AG04450 (cell line): Measurements from ENCODE around the gene DNAH8. TPM values are rescaled to one million over a fixed set of nuclear protein-coding genes. Genes with fewer than 3 reads are reported as not detected.

Experiments
- CTCF ChIA-PET: fragments of 300-600, 350-600 bp; formaldehyde crosslinking; extraction: SDS; loops from one replicate; lab custom pipeline; 2022; ENCODE audit warnings: antibody characterized with exemption, inconsistent platforms; lab: Charles Lee
- POLR2A ChIA-PET: fragments of 350-600 bp; formaldehyde crosslinking; extraction: SDS; loops from one replicate; lab custom pipeline; 2021; ENCODE audit warnings: antibody characterized with exemption, inconsistent platforms; lab: Yijun Ruan, JAX
- DNase-seq: peaks from one replicate; pipeline ENCODE4 v3.0.0-alpha.2; 2011; ENCODE audit warnings: low read depth, low spot score
- H3K27ac ChIP-seq: one replicate; pipeline ENCODE4 v1.5.1; 2012; ENCODE audit warnings: low read depth, low read length, control low read depth
- H3K27me3 ChIP-seq: one replicate; pipeline ENCODE4 v1.6.0; 2012; ENCODE audit warnings: low read length; ENCODE audit not compliant: control insufficient read depth, insufficient read depth
- H3K4me3 ChIP-seq: 2 replicates; pipeline ENCODE4 v1.5.1; 2011; ENCODE audit warnings: mild to moderate bottlenecking, low read depth, low read length, control low read depth
- H3K9me3 ChIP-seq: 2 replicates; pipeline ENCODE4 v1.5.1; 2012; ENCODE audit warnings: low read length; ENCODE audit not compliant: control insufficient read depth, insufficient read depth
- CTCF ChIP-seq: IDR thresholded peaks from 2 replicates; pipeline ENCODE4 v1.5.1; 2011; ENCODE audit warnings: low read depth, low read length, control low read depth, inconsistent platforms
- polyA plus RNA-seq: library from polyadenylated mRNA; depleted of rRNA; stranded (reverse); fragments of >200 nt; gene quantifications from 2 replicates; pipeline ENCODE4 v1.2.3, GENCODE V29; 2011

The DNAH8 gene
- polyA plus RNA-seq, 1 experiment, result not detected

DNA sequence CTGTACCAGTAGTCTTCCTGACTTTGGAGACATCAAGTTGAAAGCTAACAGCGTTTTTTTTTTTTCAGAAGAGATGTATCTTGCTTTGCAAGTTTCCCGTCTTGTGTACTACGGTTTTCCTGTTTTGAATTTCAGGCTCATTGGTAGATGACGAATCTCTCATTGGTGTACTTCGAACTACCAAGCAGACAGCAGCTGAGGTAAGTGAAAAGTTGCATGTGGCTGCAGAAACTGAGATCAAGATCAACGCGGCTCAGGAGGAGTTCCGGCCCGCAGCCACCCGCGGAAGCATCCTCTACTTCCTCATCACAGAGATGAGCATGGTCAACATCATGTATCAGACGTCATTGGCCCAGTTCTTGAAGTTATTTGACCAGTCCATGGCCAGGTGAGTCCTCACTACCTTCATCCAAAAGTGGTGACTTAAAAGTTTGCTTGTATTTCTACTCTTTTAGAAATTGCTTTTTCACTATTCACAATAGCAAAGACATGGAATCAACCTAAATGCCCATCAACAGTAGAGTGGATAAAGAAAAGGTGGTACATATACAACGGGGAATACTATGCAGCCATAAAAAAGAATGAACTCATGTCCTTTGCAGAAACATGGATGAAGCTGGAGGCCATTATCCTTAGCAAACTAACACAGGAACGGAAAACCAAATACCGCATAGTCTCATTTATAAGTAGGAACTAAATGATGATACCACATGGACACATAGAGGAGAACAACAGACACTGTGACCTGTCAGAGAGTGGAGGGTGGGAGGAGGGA is 222.9 kb downstream of the DNAH8 start:
- Histone ChIP-seq H3K4me3 (no peak overlapping the region), H3K9me3 (no peaks in the 10 kb centered on the region), H3K27ac (no peak overlapping the region), H3K27me3 (no peaks in the 10 kb centered on the region)
- no peak for DNase-seq
- POLR2A ChIA-PET, result no interaction called here
- TF ChIP-seq CTCF, result no peak
- CTCF ChIA-PET, result no interaction called here

- TF ChIP-seq CTCF, result no peak
- Histone ChIP-seq H3K27ac (no peak overlapping the region), H3K4me3 (no peak overlapping the region), H3K9me3 (no peaks in the 10 kb centered on the region), H3K27me3 (no peaks in the 10 kb centered on the region)
- DNase-seq, result no peak
- CTCF ChIA-PET, result no interaction called here
- POLR2A ChIA-PET, result no interaction called here
These were observed 223.6 kb downstream of the DNAH8 start for GRCh38 chr6:38938741-38939140.

DNA sequence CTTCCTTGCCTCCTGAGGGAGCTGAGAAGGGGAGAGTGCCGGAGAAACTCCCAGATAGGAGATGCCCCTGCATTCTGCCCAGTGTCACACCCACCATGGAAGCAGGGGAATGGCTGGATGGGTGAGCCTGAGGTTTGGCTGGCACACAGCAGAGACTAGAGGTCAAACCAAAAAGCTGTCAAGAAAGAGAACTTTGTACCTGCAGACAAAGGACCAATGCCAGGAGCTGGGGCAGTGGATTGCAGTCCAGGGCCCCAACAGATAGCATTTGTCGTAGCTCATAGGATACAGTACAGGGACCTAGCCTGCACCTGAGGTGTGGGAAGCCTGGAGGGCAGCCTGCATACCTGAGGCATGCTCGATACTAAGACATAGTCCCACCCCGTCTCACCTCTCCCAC is 227.3 kb downstream of the DNAH8 start:
- ChIA-PET CTCF (no interaction called here), POLR2A (no interaction called here)
- H3K27me3 ChIP-seq, result no peaks in the 10 kb centered on the region
- no peak overlapping the region for H3K27ac ChIP-seq
- DNase-seq, result no peak
- TF ChIP-seq CTCF, result no peak
- no peaks in the 10 kb centered on the region for H3K9me3 ChIP-seq
- no peak overlapping the region for H3K4me3 ChIP-seq

GRCh38 chr6:38942965-38943364 is 227.9 kb downstream of the DNAH8 start:
- POLR2A ChIA-PET, result no interaction called here

DNA sequence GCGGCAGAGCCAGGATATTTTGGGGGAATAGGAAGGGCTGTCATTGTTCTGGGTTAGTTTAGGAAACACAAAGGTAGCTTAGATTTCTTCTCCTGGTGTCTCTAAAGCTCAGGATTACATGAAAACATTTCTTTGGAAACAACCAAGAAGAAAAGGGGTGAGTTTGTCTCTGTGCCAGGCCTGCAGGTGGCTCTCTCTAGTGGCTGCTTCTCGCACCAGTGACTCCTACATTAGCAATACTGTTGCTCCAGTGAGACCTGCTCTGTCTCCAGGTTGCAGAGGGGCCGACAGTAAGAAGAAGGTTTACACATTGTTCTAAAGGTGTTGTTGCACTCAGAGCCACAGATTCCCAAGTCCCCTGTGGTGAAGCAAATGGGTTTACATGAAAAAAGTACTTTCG is 228.9 kb downstream of the DNAH8 start:
- no peaks in the 10 kb centered on the region for H3K27me3 ChIP-seq
- DNase-seq, result no peak
- H3K9me3 ChIP-seq, result no peaks in the 10 kb centered on the region
- ChIA-PET CTCF (no interaction called here), POLR2A (no interaction called here)
- no peak overlapping the region for H3K4me3 ChIP-seq
- no peak overlapping the region for H3K27ac ChIP-seq
- TF ChIP-seq CTCF, result no peak

More at GRCh38 chr6:38942965-38943364, 227.9 kb downstream of the DNAH8 start:
- CTCF ChIA-PET, result no interaction called here
- Histone ChIP-seq H3K27me3 (no peaks in the 10 kb centered on the region), H3K4me3 (no peak overlapping the region), H3K9me3 (no peaks in the 10 kb centered on the region), H3K27ac (no peak overlapping the region)
- no peak for DNase-seq
- no peak for TF ChIP-seq CTCF
